Spleen (tissue), 11 donors: ENCODE measurements around the gene TBX2. TPM values are rescaled to one million over a fixed set of nuclear protein-coding genes. Genes with fewer than 3 reads are reported as not detected.

ENCODE experiments used
- DNase-seq: peaks from one replicate; pipeline ENCODE4 v3.0.0-alpha.2; 2020
- H3K27ac ChIP-seq, 8 donors: fragments of 200-600 bp; sonication (generic) in 7 of 8; 1 replicate in 4 of 8; 2 replicates in 4 of 8; pipeline versions ENCODE4 v1.5.0 to v1.8.0; 2016 to 2021; ENCODE audit warnings: inconsistent platforms in 4 of 8, mild to moderate bottlenecking in 4 of 8, moderate library complexity in 1 of 8
- H3K27me3 ChIP-seq, 7 donors: fragments of 200-600 bp; sonication (generic) in 6 of 7; replicated peaks in 1 of 7; 1 replicate in 4 of 7; 2 replicates in 3 of 7; pipeline versions ENCODE4 v1.5.0 to v1.8.0; 2016 to 2021; ENCODE audit warnings: inconsistent platforms in 3 of 7, mild to moderate bottlenecking in 1 of 7
- H3K36me3 ChIP-seq, 6 donors: fragments of 200-600 bp; sonication (generic) in 5 of 6; 1 replicate in 4 of 6; 2 replicates in 2 of 6; pipeline versions ENCODE4 v1.5.0 to v1.8.0; 2016 to 2021; ENCODE audit warnings: inconsistent platforms in 2 of 6
- H3K4me1 ChIP-seq, 6 donors: fragments of 200-600 bp; sonication (generic) in 5 of 6; 1 replicate in 3 of 6; 2 replicates in 3 of 6; pipeline versions ENCODE4 v1.5.0 to v1.8.0; 2016 to 2021; ENCODE audit warnings: inconsistent platforms in 3 of 6
- H3K4me3 ChIP-seq, 8 donors: fragments of 200-600 bp; sonication (generic) in 7 of 8; 1 replicate in 4 of 8; 2 replicates in 4 of 8; pipeline versions ENCODE4 v1.5.0 to v1.8.0; 2016 to 2021; ENCODE audit warnings: inconsistent platforms in 4 of 8, mild to moderate bottlenecking in 4 of 8, moderate library complexity in 2 of 8
- H3K9me3 ChIP-seq, 8 donors: fragments of 200-600 bp; sonication (generic) in 7 of 8; 1 replicate in 4 of 8; 2 replicates in 4 of 8; pipeline versions ENCODE4 v1.5.0 to v1.8.0; 2016 to 2021; ENCODE audit warnings: inconsistent platforms in 4 of 8
- POLR2A ChIP-seq, 3 donors: fragments of 450-650 bp; IDR thresholded peaks; one replicate each; pipeline ENCODE4 v1.5.1; 2017; ENCODE audit warnings: antibody characterized with exemption in 3 of 3, mild to moderate bottlenecking in 1 of 3
- POLR2AphosphoS5 ChIP-seq, 3 donors: sonication (generic); formaldehyde crosslinking; IDR thresholded peaks; one replicate each; pipeline ENCODE4 v1.5.1; 2017; ENCODE audit warnings: antibody characterized with exemption in 3 of 3
- whole genome bisulfite sequencing, 5 donors: extraction: QIAGEN DNeasy Blood & Tissue Kit in 3 of 5; methylation state at CpG; one replicate each; pipeline versions ENCODE4 v1.1.5 to v1.1.7; 2013 to 2018; 5-methylcytosine and 5-hydroxymethylcytosine counted together
- intact Hi-C: fragments of 100-400 bp; cut with DNase I; formaldehyde crosslinking; loops from one replicate; pipeline ENCODE4 v1.15.0; 2023; ENCODE audit warnings: low total_unique reads
- polyA plus RNA-seq, 3 donors: library from polyadenylated mRNA; stranded (reverse); fragments of 200-250 nt; gene quantifications; one replicate each; pipeline ENCODE4 v1.2.1, GENCODE V29; 2013
- total RNA-seq, 7 donors: library from RNA; depleted of rRNA in 3 of 7; stranded (reverse); fragments of >200 nt in 3 of 7; fragmentation: NEBNext Ultra II Directional in 4 of 7; extraction: Animal tissue kit (Norgen Biotek cat#: 25700) in 4 of 7; gene quantifications; one replicate each; pipeline versions ENCODE4 v1.1.0 to v1.2.1, GENCODE V29; 2016 to 2021
- TF ChIP-seq, protein P1 (sequence below), 11 experiments: fragments of 200-600 bp in 7 of 11; fragments of 450-650 bp in 4 of 11; sonication (generic) in 4 of 11; IDR thresholded peaks in 8 of 11; conservative IDR thresholded peaks in 3 of 11; 1 replicate in 7 of 11; 2 replicates in 4 of 11; pipeline versions ENCODE4 v1.4.0 to v1.8.0; 2016 to 2021; ENCODE audit warnings: antibody characterized with exemption in 11 of 11, inconsistent platforms in 4 of 11, mild to moderate bottlenecking in 1 of 11
- donor health status: healthy with polysubstance abuse.
- donor health status: DM: no; HTN: no; CAD: no; lungs with moderate emphysema.
- donor health status: DM: no; HTN: no; CAD: no.
- donor health status: Bipolar disorder and iron deficiency.
- donor health status: healthy.
- donor health status: DM: no; HTN: no; CAD: no.
- donor health status: DM: yes; HTN: yes; CAD: no.

TBX2 gene
- total and polyA plus RNA-seq, 10 donors: 6.4 to 57.6 (median 24.1) TPM

DNA sequence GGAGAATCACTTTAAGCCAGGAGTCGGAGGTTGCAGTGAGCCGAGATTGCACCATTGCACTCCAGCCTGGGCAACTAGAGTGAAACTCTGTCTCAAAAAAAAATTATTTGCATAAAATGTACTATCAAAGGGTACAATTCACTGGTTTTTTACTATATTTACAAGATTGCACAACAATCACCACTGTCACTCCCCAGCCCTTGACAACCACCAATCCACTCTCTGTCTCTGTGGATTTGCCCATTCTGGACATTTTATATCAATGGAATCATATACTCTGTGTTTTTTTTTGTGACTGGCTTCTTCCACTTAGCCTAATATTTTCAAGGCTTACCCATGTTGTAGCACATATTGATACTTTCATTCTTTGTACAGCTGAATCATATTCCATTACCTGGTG is 18.8 kb downstream of the TBX2 start:
- Histone ChIP-seq H3K27me3 (peaks cover 0 to 89% (median 10%) of the 10 kb centered on the region in 7 donors), H3K9me3 (no peaks in the 10 kb centered on the region), H3K4me3 (no peak overlapping the region), H3K27ac (no peak overlapping the region), H3K36me3 (no peaks in the 10 kb centered on the region), H3K4me1 (peaks cover 3 to 30% (median 16%) of the 10 kb centered on the region in 6 donors)
- no peak for TF ChIP-seq POLR2A (IDR thresholded peaks at IDR 0.05)
- TF ChIP-seq POLR2AphosphoS5 (IDR thresholded peaks at IDR 0.05): no peak
- TF ChIP-seq, protein P1, sequence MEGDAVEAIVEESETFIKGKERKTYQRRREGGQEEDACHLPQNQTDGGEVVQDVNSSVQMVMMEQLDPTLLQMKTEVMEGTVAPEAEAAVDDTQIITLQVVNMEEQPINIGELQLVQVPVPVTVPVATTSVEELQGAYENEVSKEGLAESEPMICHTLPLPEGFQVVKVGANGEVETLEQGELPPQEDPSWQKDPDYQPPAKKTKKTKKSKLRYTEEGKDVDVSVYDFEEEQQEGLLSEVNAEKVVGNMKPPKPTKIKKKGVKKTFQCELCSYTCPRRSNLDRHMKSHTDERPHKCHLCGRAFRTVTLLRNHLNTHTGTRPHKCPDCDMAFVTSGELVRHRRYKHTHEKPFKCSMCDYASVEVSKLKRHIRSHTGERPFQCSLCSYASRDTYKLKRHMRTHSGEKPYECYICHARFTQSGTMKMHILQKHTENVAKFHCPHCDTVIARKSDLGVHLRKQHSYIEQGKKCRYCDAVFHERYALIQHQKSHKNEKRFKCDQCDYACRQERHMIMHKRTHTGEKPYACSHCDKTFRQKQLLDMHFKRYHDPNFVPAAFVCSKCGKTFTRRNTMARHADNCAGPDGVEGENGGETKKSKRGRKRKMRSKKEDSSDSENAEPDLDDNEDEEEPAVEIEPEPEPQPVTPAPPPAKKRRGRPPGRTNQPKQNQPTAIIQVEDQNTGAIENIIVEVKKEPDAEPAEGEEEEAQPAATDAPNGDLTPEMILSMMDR (IDR thresholded peaks at IDR 0.05 in 8 of 11, conservative IDR thresholded peaks at IDR 0.05 in 3 of 11): no peak
- intact Hi-C loops: loop anchor here (5.0 to 10.0 kb wide), 2 partner anchors 129 to 694 kb away; no protein-coding TSS in a partner anchor
- DNase-seq: no peak
- WGBS, 5 donors: 48 to 89% (median 85%) methylated on average over 2 of the region's 2 CpGs

DNA sequence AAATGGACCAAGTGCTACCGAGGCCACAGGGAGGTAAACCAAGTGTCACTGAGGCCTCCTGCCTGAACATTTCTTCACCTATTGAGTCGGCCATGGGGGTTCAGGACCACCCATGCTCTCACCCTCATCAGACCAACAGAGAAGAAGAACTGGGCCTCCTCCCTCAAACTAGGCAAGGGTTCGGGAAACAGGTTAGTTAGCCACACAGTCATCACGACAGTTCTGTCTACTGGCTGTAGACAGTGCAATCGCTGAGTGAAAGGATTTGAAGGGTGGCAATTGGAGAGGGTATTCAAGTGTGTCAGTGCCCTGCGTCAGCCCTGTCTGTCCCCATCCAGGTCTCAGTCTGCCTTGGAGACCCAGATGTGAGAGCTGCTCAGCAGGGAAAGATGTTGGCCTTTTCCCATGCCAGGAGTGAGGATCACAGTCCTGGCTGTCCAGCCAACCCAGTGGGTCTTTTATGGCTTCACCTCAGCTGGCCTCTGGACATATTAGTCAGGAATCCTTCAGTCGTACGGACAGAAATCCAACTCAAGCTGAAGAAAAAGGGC is 19.9 kb downstream of the TBX2 start:
- DNase-seq: no peak
- WGBS, 5 donors: 76 to 88% (median 88%) methylated on average over 8 of the region's 8 CpGs
- intact Hi-C loops: loop anchor here (5.0 to 10.0 kb wide), 2 partner anchors 128 to 695 kb away; no protein-coding TSS in a partner anchor

DNA sequence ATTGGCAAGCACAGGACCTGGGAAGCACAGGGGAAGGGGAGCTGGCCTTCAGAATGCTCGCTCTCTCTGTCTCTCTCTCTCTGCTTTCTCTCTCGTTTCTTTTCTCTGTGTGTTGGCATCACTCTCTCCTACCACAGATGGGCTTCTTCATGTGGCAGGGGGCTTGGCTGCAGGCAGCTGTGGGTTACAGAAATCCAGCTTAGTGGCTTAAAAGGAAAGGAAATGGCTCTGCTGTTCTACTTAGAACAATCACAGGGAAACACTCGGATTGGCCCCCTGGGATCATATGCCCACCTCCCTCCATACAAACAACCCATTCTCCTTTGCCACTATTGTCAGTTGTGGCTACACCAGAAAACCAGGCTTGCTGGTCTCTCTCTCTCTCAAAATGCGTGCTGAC is 20.4 kb downstream of the TBX2 start:
- no peak for DNase-seq
- no peak overlapping the region for H3K4me3 ChIP-seq
- peaks cover 0 to 89% (median 14%) of the 10 kb centered on the region in 7 donors for H3K27me3 ChIP-seq
- TF ChIP-seq POLR2A (IDR thresholded peaks at IDR 0.05) (no peak), POLR2AphosphoS5 (IDR thresholded peaks at IDR 0.05) (no peak)
- TF ChIP-seq, protein P1 (IDR thresholded peaks at IDR 0.05 in 8 of 11, conservative IDR thresholded peaks at IDR 0.05 in 3 of 11): no peak
- H3K4me1 ChIP-seq: peaks cover 3 to 17% (median 11%) of the 10 kb centered on the region in 6 donors
- intact Hi-C loops: no loop called here
- H3K9me3 ChIP-seq: no peaks in the 10 kb centered on the region
- no peaks in the 10 kb centered on the region for H3K36me3 ChIP-seq
- WGBS, 5 donors: 58 to 72% (median 65%) methylated on average over 4 of the region's 4 CpGs
- no peak overlapping the region for H3K27ac ChIP-seq

More for the DNA sequence above, 19.9 kb downstream of the TBX2 start:
- no peak for TF ChIP-seq POLR2AphosphoS5 (IDR thresholded peaks at IDR 0.05)
- TF ChIP-seq POLR2A (IDR thresholded peaks at IDR 0.05): no peak
- TF ChIP-seq, protein P1 (IDR thresholded peaks at IDR 0.05 in 8 of 11, conservative IDR thresholded peaks at IDR 0.05 in 3 of 11): no peak
- peaks cover 0 to 89% (median 10%) of the 10 kb centered on the region in 7 donors for H3K27me3 ChIP-seq
- no peaks in the 10 kb centered on the region for H3K36me3 ChIP-seq
- H3K27ac ChIP-seq: no peak overlapping the region
- H3K9me3 ChIP-seq: no peaks in the 10 kb centered on the region
- H3K4me3 ChIP-seq: no peak overlapping the region
- peaks cover 3 to 20% (median 12%) of the 10 kb centered on the region in 6 donors for H3K4me1 ChIP-seq

DNA sequence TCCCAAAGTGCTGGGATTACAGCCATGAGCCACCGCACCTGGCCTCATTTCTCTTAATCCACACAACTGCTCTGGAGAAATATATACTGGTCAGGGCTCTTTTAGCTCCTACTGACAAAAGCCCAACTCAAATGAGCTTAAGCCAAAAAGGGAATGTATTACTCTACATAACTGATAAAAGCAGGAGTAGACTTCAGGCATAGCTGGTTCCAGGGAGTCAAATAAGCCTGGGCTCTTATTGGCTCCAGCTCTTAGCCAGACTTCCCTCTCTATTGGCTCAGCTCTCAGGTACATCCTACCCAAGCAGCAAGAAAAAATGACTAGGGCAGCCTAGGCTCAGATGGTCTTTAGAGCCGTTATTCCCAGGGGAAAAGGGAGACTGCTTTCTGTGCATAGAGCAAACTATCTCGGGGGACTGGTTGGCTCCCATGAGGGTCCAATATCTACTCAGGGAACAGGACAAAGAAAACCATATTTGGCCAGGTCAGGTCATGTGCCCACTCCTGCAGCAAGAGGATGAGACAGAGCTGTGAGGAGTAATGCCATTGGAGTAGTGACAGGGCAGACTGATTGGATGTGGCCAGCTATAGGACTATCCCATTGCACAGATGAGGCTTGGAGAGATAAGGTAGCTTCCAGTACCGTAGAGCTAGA is 21.2 kb downstream of the TBX2 start:
- peaks cover 0 to 94% (median 21%) of the 10 kb centered on the region in 7 donors for H3K27me3 ChIP-seq
- no peak overlapping the region for H3K4me3 ChIP-seq
- WGBS, 5 donors: 74 to 89% (median 86%) methylated on average over 4 of the region's 4 CpGs
- H3K36me3 ChIP-seq: no peaks in the 10 kb centered on the region
- DNase-seq: no peak
- intact Hi-C loops: no loop called here
- H3K27ac ChIP-seq: no peak overlapping the region
- peaks cover 3 to 16% (median 11%) of the 10 kb centered on the region in 6 donors for H3K4me1 ChIP-seq
- no peak for TF ChIP-seq POLR2A (IDR thresholded peaks at IDR 0.05)
- no peak for TF ChIP-seq POLR2AphosphoS5 (IDR thresholded peaks at IDR 0.05)
- TF ChIP-seq, protein P1 (IDR thresholded peaks at IDR 0.05 in 8 of 11, conservative IDR thresholded peaks at IDR 0.05 in 3 of 11): no peak
- no peaks in the 10 kb centered on the region for H3K9me3 ChIP-seq
